GM04504 (cell line): ENCODE results near the gene MRNIP.
"Not testable (repeated sequence)": the region's sequence is repeated elsewhere in the genome, so short reads cannot be mapped to it uniquely, and the experiment has no call there.

Experiments used
- DNase-seq: peaks from one replicate; pipeline ENCODE4 v3.0.0-alpha.2; 2012; ENCODE audit warnings: low read depth

The MRNIP gene

GRCh38 chr5:179792612-179793467, 65.8 kb downstream of the MRNIP start:
- DNase-seq = no peak

GRCh38 chr5:179791881-179792611, 66.6 kb downstream of the MRNIP start:
- no peak for DNase-seq

DNA sequence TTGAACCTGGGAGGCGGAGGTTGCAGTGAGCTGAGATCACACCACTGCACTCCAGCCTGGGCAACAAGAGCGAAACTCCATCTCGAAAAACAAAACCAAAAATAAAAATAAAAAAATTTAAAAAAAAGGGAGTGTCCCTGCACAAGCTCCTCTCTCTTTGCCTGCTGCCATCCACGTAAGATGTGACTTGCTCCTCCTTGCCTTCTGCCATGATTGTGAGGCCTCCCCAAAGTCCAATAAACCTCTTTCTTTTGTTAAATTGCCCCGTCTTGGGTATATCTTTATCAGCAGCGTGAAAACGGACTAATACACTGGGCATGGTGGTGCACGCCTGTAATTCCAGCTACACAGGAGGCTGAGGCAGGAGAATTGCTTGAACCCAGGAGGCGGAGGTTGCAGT, 69.3 kb downstream of the MRNIP start:
- not testable (repeated sequence) for DNase-seq

- no peak for DNase-seq
Observed at GRCh38 chr5:179788193-179788854, 70.3 kb downstream of the MRNIP start.
